K562 (cell line): ENCODE measurements around the gene RIC8B.

Experiments used
- CTCF ChIP-seq, 3 experiments: IDR thresholded peaks in 2 of 3; conservative IDR thresholded peaks in 1 of 3; 2 replicates each; pipeline ENCODE4 v1.5.1; 2011 to 2012; ENCODE audit warnings: low read length in 3 of 3, mild to moderate bottlenecking in 3 of 3, control low read depth in 2 of 3, improper control_type of control experiment in 1 of 3, inconsistent platforms in 1 of 3, low read depth in 1 of 3, mixed read lengths in 1 of 3, moderate library complexity in 1 of 3; ENCODE audit not compliant: insufficient read depth in 2 of 3
- FOXP1 ChIP-seq: sonication (generic); formaldehyde crosslinking; IDR thresholded peaks from 2 replicates; pipeline ENCODE4 v1.8.0; 2022; ENCODE audit warnings: mild to moderate bottlenecking, missing genetic modification reagents
- HNRNPK ChIP-seq: fragments of 200-400 bp; formaldehyde crosslinking; IDR thresholded peaks from one replicate; pipeline ENCODE4 v1.6.1; 2018; ENCODE audit warnings: mild to moderate bottlenecking, low read depth, low read length; ENCODE audit not compliant: poor library complexity, severe bottlenecking

- TF ChIP-seq HNRNPK: no peak
- no peak for TF ChIP-seq CTCF (IDR thresholded peaks at IDR 0.05 in 2 of 3, conservative IDR thresholded peaks at IDR 0.05 in 1 of 3; ENCODE audit: insufficient read depth in 2 of 3, low read depth in 1 of 3, low read length in 3 of 3)
- TF ChIP-seq FOXP1: no peak
Measured at GRCh38 chr12:106767206-106767605, 7.3 kb upstream of the RIC8B start.
